T-helper 9 cell (primary cell): ENCODE data around the gene TJP1.
"Not testable (repeated sequence)": the region's sequence is repeated elsewhere in the genome, so short reads cannot be mapped to it uniquely, and the experiment has no call there.

ENCODE experiments used
- DNase-seq: peaks from one replicate; pipeline ENCODE4 v3.0.0-alpha.2; 2020

The TJP1 gene

GRCh38 chr15:29680465-29681165 lies 141.7 kb downstream of the TJP1 start:
- DNase-seq = no peak

- no peak for DNase-seq
Observed at GRCh38 chr15:29678504-29679034, 143.7 kb downstream of the TJP1 start.

- DNase-seq = no peak
Observed at GRCh38 chr15:29677871-29678461, 144.3 kb downstream of the TJP1 start.

GRCh38 chr15:29677455-29677854 lies 144.8 kb downstream of the TJP1 start:
- no peak for DNase-seq

GRCh38 chr15:29676961-29677402 lies 145.3 kb downstream of the TJP1 start:
- no peak for DNase-seq

- not testable (repeated sequence) for DNase-seq
Observed at GRCh38 chr15:29676374-29676960, 145.8 kb downstream of the TJP1 start.

GRCh38 chr15:29675791-29676301 lies 146.4 kb downstream of the TJP1 start:
- no peak for DNase-seq

GRCh38 chr15:29674661-29675533 lies 147.4 kb downstream of the TJP1 start:
- DNase-seq = no peak

- DNase-seq = no peak
Observed at GRCh38 chr15:29672923-29673809, 149.1 kb downstream of the TJP1 start.

- no peak for DNase-seq
Observed at GRCh38 chr15:29672446-29672845, 149.8 kb downstream of the TJP1 start.

GRCh38 chr15:29672046-29672445 lies 150.2 kb downstream of the TJP1 start:
- not testable (repeated sequence) for DNase-seq

- DNase-seq = no peak
Observed at GRCh38 chr15:29670998-29671981, 151.0 kb downstream of the TJP1 start.

- no peak for DNase-seq
Observed at GRCh38 chr15:29670266-29670665, 152.0 kb downstream of the TJP1 start.

GRCh38 chr15:29669823-29670222 lies 152.4 kb downstream of the TJP1 start:
- no peak for DNase-seq

GRCh38 chr15:29668120-29668602 lies 154.1 kb downstream of the TJP1 start:
- DNase-seq = no peak

- DNase-seq = no peak
Observed at GRCh38 chr15:29666241-29666640, 156.0 kb downstream of the TJP1 start.

GRCh38 chr15:29665444-29666003 lies 156.7 kb downstream of the TJP1 start:
- no peak for DNase-seq

- no peak for DNase-seq
Observed at GRCh38 chr15:29664406-29664805, 157.9 kb downstream of the TJP1 start.

- DNase-seq = not testable (repeated sequence)
Observed at GRCh38 chr15:29657476-29657817, 164.8 kb downstream of the TJP1 start.
